ENCODE measurements around the gene GNG2. TPM values are rescaled to one million over a fixed set of nuclear protein-coding genes. Genes with fewer than 3 reads are reported as not detected.

GNG2 gene
- 1 to 10 TPM; 1.9 to 7.6 (median 3.5) TPM for total RNA-seq
- long read RNA-seq = 0 reads

DNA sequence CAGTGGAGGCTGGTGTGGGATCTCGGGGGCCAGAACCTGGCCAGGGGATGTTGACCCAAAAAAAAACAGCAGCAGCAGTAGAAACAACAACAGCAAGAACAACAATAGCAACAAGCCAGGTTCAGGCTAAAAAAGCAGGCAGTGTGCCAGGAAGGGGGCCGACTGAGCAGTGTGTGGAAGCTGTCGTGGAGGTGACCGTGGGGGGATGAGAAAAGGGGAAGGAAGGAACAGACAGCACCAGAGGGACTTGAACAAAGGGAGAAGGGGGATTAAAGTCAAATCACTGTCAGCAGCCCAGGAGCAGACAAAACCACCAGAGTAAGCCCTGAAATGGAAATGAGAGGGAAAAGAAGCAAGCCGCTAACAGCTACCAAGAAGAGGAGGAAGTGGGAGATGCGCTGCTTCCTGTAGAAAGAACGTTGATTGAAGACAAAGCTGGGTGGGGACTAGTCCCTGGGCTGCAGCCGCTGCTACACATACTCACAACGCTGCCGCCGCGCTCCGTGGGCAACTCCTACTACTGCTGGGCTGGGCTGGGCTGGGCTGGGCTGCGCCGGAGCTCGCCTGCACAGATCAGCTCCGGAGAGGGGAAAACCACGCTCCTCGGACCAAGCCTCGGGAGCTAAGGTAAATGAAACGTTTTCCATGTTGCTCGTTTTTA lies at the start of gene GNG2:
Gene GNG2 (plus strand): TSS at position 449 of the 661 bp plus-strand sequence. CDS start 90,067 bp downstream, outside the sequence.
- Histone ChIP-seq H3K4me1 (peaks cover 0 to 3% (median 0%) of the 10 kb centered on the region in 4 donors), H3K27me3 (no peaks in the 10 kb centered on the region), H3K36me3 (no peaks in the 10 kb centered on the region), H3K9me3 (no peaks in the 10 kb centered on the region), H3K27ac (peak within 1 kb of the TSS in 2 of 3 donors; percentile 34 to 35), H3K4me3 (peak within 1 kb of the TSS; percentile 12 to 43 (median 31))
- DNase-seq (peak; percentile 67 to 87 (median 78)), ATAC-seq (peak; percentile 94 to 96 (median 96))
- WGBS (ENCODE audit: insufficient coverage, low coverage, low lambda C conversion rate, missing lambda C conversion rate) = 4% methylated on average over 21 of the region's 22 CpGs
- intact Hi-C loops (cut with DNase I) = no loop called here
- peak; percentile 55 for TF ChIP-seq POLR2A (IDR thresholded peaks at IDR 0.05)
- TF ChIP-seq, protein P1, sequence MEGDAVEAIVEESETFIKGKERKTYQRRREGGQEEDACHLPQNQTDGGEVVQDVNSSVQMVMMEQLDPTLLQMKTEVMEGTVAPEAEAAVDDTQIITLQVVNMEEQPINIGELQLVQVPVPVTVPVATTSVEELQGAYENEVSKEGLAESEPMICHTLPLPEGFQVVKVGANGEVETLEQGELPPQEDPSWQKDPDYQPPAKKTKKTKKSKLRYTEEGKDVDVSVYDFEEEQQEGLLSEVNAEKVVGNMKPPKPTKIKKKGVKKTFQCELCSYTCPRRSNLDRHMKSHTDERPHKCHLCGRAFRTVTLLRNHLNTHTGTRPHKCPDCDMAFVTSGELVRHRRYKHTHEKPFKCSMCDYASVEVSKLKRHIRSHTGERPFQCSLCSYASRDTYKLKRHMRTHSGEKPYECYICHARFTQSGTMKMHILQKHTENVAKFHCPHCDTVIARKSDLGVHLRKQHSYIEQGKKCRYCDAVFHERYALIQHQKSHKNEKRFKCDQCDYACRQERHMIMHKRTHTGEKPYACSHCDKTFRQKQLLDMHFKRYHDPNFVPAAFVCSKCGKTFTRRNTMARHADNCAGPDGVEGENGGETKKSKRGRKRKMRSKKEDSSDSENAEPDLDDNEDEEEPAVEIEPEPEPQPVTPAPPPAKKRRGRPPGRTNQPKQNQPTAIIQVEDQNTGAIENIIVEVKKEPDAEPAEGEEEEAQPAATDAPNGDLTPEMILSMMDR (IDR thresholded peaks at IDR 0.05) = no peak

DNA sequence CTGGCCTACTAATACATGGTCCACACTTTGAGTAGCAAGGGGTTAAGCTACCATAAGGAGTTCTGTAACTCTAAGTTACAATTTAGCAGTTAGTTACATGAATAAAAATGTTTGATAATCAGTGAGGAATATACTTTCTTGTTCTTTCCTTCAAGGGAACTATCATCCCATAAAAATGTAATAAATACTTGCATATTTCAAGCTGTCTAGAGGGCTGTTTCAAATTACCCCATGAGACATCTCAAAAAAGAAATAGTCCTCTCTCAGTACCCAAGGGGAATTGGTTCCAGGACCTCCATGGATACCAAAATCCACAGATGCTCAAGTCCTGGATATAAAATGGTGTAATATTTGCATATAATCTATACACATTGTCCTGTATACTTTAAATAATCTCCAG lies 48.7 kb upstream of the GNG2 start:
- no peaks in the 10 kb centered on the region for H3K36me3 ChIP-seq
- no peaks in the 10 kb centered on the region for H3K4me1 ChIP-seq
- intact Hi-C loops (cut with DNase I) = no loop called here
- DNase-seq = no peak
- TF ChIP-seq POLR2A (IDR thresholded peaks at IDR 0.05) = no peak
- TF ChIP-seq, protein P1 (IDR thresholded peaks at IDR 0.05) = no peak
- no peak for ATAC-seq
- no peaks in the 10 kb centered on the region for H3K27me3 ChIP-seq
- H3K27ac ChIP-seq = no peak overlapping the region
- no peak overlapping the region for H3K4me3 ChIP-seq
- H3K9me3 ChIP-seq = no peaks in the 10 kb centered on the region

DNA sequence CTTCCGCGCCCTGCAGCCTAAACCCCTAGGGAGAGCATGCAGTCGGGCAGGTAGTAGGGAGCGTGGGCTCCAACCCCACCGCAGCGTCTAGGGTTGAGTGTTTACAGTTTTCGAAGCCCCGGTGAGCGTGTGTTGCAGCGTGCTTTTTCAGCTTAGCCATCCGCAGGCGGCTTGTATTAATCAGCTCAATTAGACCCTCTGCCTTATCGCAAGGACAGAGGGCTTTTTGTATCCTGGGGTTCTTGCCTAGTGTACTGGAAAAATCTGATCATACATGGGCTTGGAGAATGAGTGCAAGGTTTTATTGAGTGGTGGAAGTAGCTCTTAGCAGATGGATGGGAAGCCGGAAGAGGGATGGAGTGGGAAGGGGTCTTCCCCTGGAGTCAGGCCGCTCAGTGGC lies 44.4 kb upstream of the GNG2 start:
- Histone ChIP-seq H3K27me3 (no peaks in the 10 kb centered on the region), H3K4me1 (no peaks in the 10 kb centered on the region), H3K27ac (no peak overlapping the region), H3K9me3 (no peaks in the 10 kb centered on the region), H3K36me3 (no peaks in the 10 kb centered on the region), H3K4me3 (no peak overlapping the region)
- DNase-seq (no peak), ATAC-seq (no peak)
- TF ChIP-seq POLR2A (IDR thresholded peaks at IDR 0.05) = no peak
- TF ChIP-seq, protein P1 (IDR thresholded peaks at IDR 0.05) = no peak
- 59% methylated on average over 11 of the region's 15 CpGs for WGBS (ENCODE audit: insufficient coverage, low coverage, low lambda C conversion rate, missing lambda C conversion rate)
- intact Hi-C loops (cut with DNase I) = no loop called here

- no peaks in the 10 kb centered on the region for H3K4me1 ChIP-seq
- ATAC-seq (no peak), DNase-seq (no peak)
- no peak for TF ChIP-seq POLR2A (IDR thresholded peaks at IDR 0.05)
- TF ChIP-seq, protein P1 (IDR thresholded peaks at IDR 0.05) = no peak
- WGBS (ENCODE audit: insufficient coverage, low coverage, low lambda C conversion rate, missing lambda C conversion rate) = 68% methylated on average over 2 of the region's 2 CpGs
- no peaks in the 10 kb centered on the region for H3K36me3 ChIP-seq
- H3K27me3 ChIP-seq = no peaks in the 10 kb centered on the region
- no peaks in the 10 kb centered on the region for H3K9me3 ChIP-seq
- no peak overlapping the region for H3K27ac ChIP-seq
- H3K4me3 ChIP-seq = no peak overlapping the region
- intact Hi-C loops (cut with DNase I) = no loop called here
These were observed 43.1 kb upstream of the GNG2 start for GRCh38 chr14:51817326-51817725.
